Mucosa of rectum (tissue), 2 donors: Measurements from ENCODE around the gene SLC25A43.

ENCODE experiments used
- H3K27ac ChIP-seq, 2 donors: one replicate each; pipeline ENCODE4 v1.7.0; 2013; ENCODE audit warnings: inconsistent platforms in 2 of 2, low read depth in 2 of 2, low read length in 2 of 2
- H3K27me3 ChIP-seq, 2 donors: one replicate each; pipeline ENCODE4 v1.7.0; 2013; ENCODE audit warnings: low read length in 2 of 2; ENCODE audit not compliant: control insufficient read depth in 2 of 2, insufficient read depth in 2 of 2
- H3K36me3 ChIP-seq, 2 donors: one replicate each; pipeline ENCODE4 v1.7.0; 2013; ENCODE audit warnings: low read length in 2 of 2; ENCODE audit not compliant: control insufficient read depth in 2 of 2, insufficient read depth in 2 of 2
- H3K4me1 ChIP-seq, 2 donors: one replicate each; pipeline ENCODE4 v1.7.0; 2013; ENCODE audit warnings: low read length in 2 of 2, mild to moderate bottlenecking in 1 of 2; ENCODE audit not compliant: control insufficient read depth in 2 of 2, insufficient read depth in 2 of 2
- H3K4me3 ChIP-seq, 2 donors: one replicate each; pipeline ENCODE4 v1.7.0; 2013; ENCODE audit warnings: low read length in 2 of 2
- H3K9ac ChIP-seq, 2 donors: one replicate each; pipeline ENCODE4 v1.7.0; 2013; ENCODE audit warnings: low read length in 2 of 2, low read depth in 1 of 2, mild to moderate bottlenecking in 1 of 2
- H3K9me3 ChIP-seq, 2 donors: one replicate each; pipeline ENCODE4 v1.7.0; 2013; ENCODE audit warnings: low read length in 2 of 2; ENCODE audit not compliant: control insufficient read depth in 2 of 2
- donor health status: healthy.
- donor health status: Normal muscosa, but diverticular disease.

Gene SLC25A43

DNA sequence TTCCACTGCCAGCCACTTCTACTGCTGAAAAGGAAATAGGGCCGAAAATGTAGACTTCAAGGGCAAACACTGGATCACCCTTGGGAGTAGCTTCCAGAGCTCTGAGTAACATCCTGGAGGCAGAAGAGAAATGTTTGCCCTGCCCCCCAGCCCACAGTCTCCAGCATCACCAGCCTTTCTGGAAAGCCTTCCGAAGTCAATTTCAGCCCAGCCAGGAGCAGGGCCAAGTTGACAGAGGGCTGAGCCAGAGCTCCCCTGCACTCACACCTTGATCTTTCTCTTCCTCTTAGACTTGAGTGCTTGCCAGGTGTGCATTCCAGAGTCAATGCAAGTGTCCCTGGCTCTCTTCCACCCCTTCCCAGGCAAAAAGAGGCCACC, 104.3 kb downstream of the SLC25A43 start:
- H3K4me3 ChIP-seq = no peak overlapping the region
- no peaks in the 10 kb centered on the region for H3K9me3 ChIP-seq
- peaks cover 10 to 27% of the 10 kb centered on the region in 2 donors for H3K4me1 ChIP-seq
- H3K36me3 ChIP-seq = no peaks in the 10 kb centered on the region
- H3K27me3 ChIP-seq = no peaks in the 10 kb centered on the region
- peak overlapping the region; percentile 94 to 95 for H3K27ac ChIP-seq
- H3K9ac ChIP-seq = peak overlapping the region; percentile 53 to 61
